Measurements from ENCODE around the gene PLCL2. TPM values are rescaled to one million over a fixed set of nuclear protein-coding genes. Genes with fewer than 3 reads are reported as not detected.
A peak's percentile ranks its signal among the peaks of the same experiment; 100 is the strongest.

PLCL2 gene
- total and polyA plus RNA-seq, 2 experiments from 2014 or later: 1.6 to 9.7 TPM

DNA sequence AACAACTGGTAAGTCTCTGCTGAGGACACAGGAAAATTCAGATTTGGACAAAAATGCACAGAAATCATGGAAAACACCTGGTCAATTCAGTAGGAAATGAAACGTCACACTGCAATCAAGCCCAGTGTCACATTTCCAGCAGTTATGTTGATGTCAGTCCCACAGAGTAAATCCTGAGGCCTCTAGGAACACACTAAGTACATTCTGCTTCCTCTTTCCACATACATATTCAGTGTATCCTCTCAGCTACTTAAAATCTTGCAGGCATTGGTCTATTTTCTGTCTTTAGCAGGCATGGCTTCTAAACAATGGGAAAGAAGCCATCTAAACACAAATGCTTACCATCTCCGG is 207.8 kb downstream of the PLCL2 start (continued):
- TF ChIP-seq, protein P1, sequence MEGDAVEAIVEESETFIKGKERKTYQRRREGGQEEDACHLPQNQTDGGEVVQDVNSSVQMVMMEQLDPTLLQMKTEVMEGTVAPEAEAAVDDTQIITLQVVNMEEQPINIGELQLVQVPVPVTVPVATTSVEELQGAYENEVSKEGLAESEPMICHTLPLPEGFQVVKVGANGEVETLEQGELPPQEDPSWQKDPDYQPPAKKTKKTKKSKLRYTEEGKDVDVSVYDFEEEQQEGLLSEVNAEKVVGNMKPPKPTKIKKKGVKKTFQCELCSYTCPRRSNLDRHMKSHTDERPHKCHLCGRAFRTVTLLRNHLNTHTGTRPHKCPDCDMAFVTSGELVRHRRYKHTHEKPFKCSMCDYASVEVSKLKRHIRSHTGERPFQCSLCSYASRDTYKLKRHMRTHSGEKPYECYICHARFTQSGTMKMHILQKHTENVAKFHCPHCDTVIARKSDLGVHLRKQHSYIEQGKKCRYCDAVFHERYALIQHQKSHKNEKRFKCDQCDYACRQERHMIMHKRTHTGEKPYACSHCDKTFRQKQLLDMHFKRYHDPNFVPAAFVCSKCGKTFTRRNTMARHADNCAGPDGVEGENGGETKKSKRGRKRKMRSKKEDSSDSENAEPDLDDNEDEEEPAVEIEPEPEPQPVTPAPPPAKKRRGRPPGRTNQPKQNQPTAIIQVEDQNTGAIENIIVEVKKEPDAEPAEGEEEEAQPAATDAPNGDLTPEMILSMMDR (conservative IDR thresholded peaks at IDR 0.05; ENCODE audit: low read depth in 2 of 2): no peak
- TF ChIP-seq EZH2phosphoT487 (IDR thresholded peaks at IDR 0.05; ENCODE audit: unreplicated experiment) (no peak), CREB1 (CRISPR knock-in tag; IDR thresholded peaks at IDR 0.05; ENCODE audit: low read depth) (no peak), POLR2AphosphoS5 (IDR thresholded peaks at IDR 0.05; ENCODE audit: low read depth) (no peak), JUNB (IDR thresholded peaks at IDR 0.05; ENCODE audit: unreplicated experiment) (no peak), ZNF114 (CRISPR knock-in tag; IDR thresholded peaks at IDR 0.05) (no peak)
- TF ChIP-seq, protein P2, sequence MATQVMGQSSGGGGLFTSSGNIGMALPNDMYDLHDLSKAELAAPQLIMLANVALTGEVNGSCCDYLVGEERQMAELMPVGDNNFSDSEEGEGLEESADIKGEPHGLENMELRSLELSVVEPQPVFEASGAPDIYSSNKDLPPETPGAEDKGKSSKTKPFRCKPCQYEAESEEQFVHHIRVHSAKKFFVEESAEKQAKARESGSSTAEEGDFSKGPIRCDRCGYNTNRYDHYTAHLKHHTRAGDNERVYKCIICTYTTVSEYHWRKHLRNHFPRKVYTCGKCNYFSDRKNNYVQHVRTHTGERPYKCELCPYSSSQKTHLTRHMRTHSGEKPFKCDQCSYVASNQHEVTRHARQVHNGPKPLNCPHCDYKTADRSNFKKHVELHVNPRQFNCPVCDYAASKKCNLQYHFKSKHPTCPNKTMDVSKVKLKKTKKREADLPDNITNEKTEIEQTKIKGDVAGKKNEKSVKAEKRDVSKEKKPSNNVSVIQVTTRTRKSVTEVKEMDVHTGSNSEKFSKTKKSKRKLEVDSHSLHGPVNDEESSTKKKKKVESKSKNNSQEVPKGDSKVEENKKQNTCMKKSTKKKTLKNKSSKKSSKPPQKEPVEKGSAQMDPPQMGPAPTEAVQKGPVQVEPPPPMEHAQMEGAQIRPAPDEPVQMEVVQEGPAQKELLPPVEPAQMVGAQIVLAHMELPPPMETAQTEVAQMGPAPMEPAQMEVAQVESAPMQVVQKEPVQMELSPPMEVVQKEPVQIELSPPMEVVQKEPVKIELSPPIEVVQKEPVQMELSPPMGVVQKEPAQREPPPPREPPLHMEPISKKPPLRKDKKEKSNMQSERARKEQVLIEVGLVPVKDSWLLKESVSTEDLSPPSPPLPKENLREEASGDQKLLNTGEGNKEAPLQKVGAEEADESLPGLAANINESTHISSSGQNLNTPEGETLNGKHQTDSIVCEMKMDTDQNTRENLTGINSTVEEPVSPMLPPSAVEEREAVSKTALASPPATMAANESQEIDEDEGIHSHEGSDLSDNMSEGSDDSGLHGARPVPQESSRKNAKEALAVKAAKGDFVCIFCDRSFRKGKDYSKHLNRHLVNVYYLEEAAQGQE (IDR thresholded peaks at IDR 0.05; ENCODE audit: unreplicated experiment): no peak

DNA sequence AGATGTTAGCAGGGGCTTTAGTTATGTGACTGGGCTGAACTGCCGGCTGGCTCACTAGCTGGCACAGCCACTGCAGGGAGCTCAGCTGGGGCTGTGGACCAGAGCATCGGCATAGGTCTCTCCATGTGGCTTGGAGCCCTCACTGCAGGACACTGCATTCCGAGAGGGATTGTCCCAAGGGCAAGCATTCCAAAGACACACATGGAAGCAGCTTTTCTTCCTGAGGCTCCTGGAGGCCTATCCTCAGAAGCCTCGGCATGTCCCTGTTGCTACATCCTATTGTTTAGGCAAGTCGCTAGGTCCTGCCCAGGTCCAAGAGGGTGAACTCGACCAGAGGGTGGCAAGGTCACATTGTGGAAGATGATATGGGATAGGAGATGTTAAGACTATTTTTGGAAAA is 209.8 kb downstream of the PLCL2 start:
- 0 out of 2 replicates have a peak, but pooled peaks cover 7% of the 10 kb centered on the region for H3K9me2 ChIP-seq (ENCODE audit: insufficient read depth)

More for the DNA sequence above, 209.8 kb downstream of the PLCL2 start:
- Histone ChIP-seq H3K27me3 (ENCODE audit: insufficient read depth) (no peaks in the 10 kb centered on the region), H2AFZ (no peak overlapping the region), H4K20me1 (replicated peaks; ENCODE audit: insufficient read depth) (no peaks in the 10 kb centered on the region), H3K4me2 (no peak overlapping the region), H3F3A (replicated peaks; ENCODE audit: low read depth) (no peaks in the 10 kb centered on the region), H3K27ac (ENCODE audit: low read depth) (no peak overlapping the region), H3K4me3 (no peak overlapping the region), H3K79me2 (replicated peaks; ENCODE audit: insufficient read depth) (no peaks in the 10 kb centered on the region), H3K4me1 (ENCODE audit: insufficient read depth) (peaks cover 23% of the 10 kb centered on the region), H3K36me3 (ENCODE audit: insufficient read depth) (no peaks in the 10 kb centered on the region)
- TF ChIP-seq ZNF114 (CRISPR knock-in tag; IDR thresholded peaks at IDR 0.05) (0 out of 2 replicates have a peak, but pooled peaks have one; percentile 23), JUNB (IDR thresholded peaks at IDR 0.05; ENCODE audit: unreplicated experiment) (no peak), NANOG (IDR thresholded peaks at IDR 0.05; ENCODE audit: borderline replicate concordance) (no peak)
- TF ChIP-seq, protein P3, sequence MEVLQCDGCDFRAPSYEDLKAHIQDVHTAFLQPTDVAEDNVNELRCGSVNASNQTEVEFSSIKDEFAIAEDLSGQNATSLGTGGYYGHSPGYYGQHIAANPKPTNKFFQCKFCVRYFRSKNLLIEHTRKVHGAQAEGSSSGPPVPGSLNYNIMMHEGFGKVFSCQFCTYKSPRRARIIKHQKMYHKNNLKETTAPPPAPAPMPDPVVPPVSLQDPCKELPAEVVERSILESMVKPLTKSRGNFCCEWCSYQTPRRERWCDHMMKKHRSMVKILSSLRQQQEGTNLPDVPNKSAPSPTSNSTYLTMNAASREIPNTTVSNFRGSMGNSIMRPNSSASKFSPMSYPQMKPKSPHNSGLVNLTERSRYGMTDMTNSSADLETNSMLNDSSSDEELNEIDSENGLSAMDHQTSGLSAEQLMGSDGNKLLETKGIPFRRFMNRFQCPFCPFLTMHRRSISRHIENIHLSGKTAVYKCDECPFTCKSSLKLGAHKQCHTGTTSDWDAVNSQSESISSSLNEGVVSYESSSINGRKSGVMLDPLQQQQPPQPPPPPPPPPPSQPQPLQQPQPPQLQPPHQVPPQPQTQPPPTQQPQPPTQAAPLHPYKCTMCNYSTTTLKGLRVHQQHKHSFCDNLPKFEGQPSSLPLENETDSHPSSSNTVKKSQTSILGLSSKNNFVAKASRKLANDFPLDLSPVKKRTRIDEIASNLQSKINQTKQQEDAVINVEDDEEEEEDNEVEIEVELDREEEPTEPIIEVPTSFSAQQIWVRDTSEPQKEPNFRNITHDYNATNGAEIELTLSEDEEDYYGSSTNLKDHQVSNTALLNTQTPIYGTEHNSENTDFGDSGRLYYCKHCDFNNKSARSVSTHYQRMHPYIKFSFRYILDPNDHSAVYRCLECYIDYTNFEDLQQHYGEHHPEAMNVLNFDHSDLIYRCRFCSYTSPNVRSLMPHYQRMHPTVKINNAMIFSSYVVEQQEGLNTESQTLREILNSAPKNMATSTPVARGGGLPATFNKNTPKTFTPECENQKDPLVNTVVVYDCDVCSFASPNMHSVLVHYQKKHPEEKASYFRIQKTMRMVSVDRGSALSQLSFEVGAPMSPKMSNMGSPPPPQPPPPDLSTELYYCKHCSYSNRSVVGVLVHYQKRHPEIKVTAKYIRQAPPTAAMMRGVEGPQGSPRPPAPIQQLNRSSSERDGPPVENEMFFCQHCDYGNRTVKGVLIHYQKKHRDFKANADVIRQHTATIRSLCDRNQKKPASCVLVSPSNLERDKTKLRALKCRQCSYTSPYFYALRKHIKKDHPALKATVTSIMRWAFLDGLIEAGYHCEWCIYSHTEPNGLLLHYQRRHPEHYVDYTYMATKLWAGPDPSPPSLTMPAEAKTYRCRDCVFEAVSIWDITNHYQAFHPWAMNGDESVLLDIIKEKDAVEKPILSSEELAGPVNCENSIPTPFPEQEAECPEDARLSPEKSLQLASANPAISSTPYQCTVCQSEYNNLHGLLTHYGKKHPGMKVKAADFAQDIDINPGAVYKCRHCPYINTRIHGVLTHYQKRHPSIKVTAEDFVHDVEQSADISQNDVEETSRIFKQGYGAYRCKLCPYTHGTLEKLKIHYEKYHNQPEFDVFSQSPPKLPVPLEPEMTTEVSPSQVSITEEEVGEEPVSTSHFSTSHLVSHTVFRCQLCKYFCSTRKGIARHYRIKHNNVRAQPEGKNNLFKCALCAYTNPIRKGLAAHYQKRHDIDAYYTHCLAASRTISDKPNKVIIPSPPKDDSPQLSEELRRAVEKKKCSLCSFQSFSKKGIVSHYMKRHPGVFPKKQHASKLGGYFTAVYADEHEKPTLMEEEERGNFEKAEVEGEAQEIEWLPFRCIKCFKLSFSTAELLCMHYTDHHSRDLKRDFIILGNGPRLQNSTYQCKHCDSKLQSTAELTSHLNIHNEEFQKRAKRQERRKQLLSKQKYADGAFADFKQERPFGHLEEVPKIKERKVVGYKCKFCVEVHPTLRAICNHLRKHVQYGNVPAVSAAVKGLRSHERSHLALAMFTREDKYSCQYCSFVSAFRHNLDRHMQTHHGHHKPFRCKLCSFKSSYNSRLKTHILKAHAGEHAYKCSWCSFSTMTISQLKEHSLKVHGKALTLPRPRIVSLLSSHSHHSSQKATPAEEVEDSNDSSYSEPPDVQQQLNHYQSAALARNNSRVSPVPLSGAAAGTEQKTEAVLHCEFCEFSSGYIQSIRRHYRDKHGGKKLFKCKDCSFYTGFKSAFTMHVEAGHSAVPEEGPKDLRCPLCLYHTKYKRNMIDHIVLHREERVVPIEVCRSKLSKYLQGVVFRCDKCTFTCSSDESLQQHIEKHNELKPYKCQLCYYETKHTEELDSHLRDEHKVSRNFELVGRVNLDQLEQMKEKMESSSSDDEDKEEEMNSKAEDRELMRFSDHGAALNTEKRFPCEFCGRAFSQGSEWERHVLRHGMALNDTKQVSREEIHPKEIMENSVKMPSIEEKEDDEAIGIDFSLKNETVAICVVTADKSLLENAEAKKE (CRISPR knock-in tag; IDR thresholded peaks at IDR 0.05): peak; percentile 98
- Mint-ChIP-seq H3K27me3 (ENCODE audit: insufficient read depth, low read depth, poor library complexity) (no peaks in the 10 kb centered on the region), H3K4me1 (peaks cover 33% of the 10 kb centered on the region), H3K27ac (peak overlapping the region; percentile 70; the same call in 1 of the 2 replicates), H3K9me3 (no peaks in the 10 kb centered on the region; the same call in 2 of the 3 replicates), H3K36me3 (ENCODE audit: low read depth) (no peaks in the 10 kb centered on the region), H3K4me3 (no peak overlapping the region)
- peak; percentile 64 for DNase-seq (ENCODE audit: low spot score)
- peak; percentile 97 for ATAC-seq

Data from GM23338 (cell line).